Measurements from ENCODE around the gene NAPEPLD. TPM values are rescaled to one million over a fixed set of nuclear protein-coding genes. Genes with fewer than 3 reads are reported as not detected.
A peak's percentile ranks its signal among the peaks of the same experiment; 100 is the strongest.

The NAPEPLD gene
- total RNA-seq, 1 experiment from 2014 or later, result 7.5 TPM

GRCh38 chr7:103077318-103077717 is 71.6 kb downstream of the NAPEPLD start (continued):
- TF ChIP-seq E2F1 (CRISPR knock-in tag; IDR thresholded peaks at IDR 0.05) (no peak), ZBTB21 (CRISPR knock-in tag; IDR thresholded peaks at IDR 0.05; ENCODE audit: borderline replicate concordance) (no peak)

- peaks cover 23% of the 10 kb centered on the region for H3K4me1 Mint-ChIP-seq
- H3K27me3 Mint-ChIP-seq (ENCODE audit: low read depth), result no peaks in the 10 kb centered on the region
- TF ChIP-seq HMGA2 (CRISPR knock-in tag; IDR thresholded peaks at IDR 0.05), result no peak
- TF ChIP-seq, protein P1, sequence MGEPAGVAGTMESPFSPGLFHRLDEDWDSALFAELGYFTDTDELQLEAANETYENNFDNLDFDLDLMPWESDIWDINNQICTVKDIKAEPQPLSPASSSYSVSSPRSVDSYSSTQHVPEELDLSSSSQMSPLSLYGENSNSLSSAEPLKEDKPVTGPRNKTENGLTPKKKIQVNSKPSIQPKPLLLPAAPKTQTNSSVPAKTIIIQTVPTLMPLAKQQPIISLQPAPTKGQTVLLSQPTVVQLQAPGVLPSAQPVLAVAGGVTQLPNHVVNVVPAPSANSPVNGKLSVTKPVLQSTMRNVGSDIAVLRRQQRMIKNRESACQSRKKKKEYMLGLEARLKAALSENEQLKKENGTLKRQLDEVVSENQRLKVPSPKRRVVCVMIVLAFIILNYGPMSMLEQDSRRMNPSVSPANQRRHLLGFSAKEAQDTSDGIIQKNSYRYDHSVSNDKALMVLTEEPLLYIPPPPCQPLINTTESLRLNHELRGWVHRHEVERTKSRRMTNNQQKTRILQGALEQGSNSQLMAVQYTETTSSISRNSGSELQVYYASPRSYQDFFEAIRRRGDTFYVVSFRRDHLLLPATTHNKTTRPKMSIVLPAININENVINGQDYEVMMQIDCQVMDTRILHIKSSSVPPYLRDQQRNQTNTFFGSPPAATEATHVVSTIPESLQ (CRISPR knock-in tag; IDR thresholded peaks at IDR 0.05), result no peak
- TF ChIP-seq NFE2L1 (CRISPR knock-in tag; IDR thresholded peaks at IDR 0.05), result no peak
- TF ChIP-seq ZBTB21 (CRISPR knock-in tag; IDR thresholded peaks at IDR 0.05; ENCODE audit: borderline replicate concordance), result no peak
- no peak for TF ChIP-seq EMX1 (CRISPR knock-in tag; IDR thresholded peaks at IDR 0.05)
- TF ChIP-seq KAT7 (CRISPR knock-in tag; IDR thresholded peaks at IDR 0.05; ENCODE audit: borderline replicate concordance), result no peak
- no peak for TF ChIP-seq NR3C1 (CRISPR knock-in tag; conservative IDR thresholded peaks at IDR 0.05; ENCODE audit: low read depth)
- TF ChIP-seq, protein P2, sequence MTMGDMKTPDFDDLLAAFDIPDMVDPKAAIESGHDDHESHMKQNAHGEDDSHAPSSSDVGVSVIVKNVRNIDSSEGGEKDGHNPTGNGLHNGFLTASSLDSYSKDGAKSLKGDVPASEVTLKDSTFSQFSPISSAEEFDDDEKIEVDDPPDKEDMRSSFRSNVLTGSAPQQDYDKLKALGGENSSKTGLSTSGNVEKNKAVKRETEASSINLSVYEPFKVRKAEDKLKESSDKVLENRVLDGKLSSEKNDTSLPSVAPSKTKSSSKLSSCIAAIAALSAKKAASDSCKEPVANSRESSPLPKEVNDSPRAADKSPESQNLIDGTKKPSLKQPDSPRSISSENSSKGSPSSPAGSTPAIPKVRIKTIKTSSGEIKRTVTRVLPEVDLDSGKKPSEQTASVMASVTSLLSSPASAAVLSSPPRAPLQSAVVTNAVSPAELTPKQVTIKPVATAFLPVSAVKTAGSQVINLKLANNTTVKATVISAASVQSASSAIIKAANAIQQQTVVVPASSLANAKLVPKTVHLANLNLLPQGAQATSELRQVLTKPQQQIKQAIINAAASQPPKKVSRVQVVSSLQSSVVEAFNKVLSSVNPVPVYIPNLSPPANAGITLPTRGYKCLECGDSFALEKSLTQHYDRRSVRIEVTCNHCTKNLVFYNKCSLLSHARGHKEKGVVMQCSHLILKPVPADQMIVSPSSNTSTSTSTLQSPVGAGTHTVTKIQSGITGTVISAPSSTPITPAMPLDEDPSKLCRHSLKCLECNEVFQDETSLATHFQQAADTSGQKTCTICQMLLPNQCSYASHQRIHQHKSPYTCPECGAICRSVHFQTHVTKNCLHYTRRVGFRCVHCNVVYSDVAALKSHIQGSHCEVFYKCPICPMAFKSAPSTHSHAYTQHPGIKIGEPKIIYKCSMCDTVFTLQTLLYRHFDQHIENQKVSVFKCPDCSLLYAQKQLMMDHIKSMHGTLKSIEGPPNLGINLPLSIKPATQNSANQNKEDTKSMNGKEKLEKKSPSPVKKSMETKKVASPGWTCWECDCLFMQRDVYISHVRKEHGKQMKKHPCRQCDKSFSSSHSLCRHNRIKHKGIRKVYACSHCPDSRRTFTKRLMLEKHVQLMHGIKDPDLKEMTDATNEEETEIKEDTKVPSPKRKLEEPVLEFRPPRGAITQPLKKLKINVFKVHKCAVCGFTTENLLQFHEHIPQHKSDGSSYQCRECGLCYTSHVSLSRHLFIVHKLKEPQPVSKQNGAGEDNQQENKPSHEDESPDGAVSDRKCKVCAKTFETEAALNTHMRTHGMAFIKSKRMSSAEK (CRISPR knock-in tag; IDR thresholded peaks at IDR 0.05; ENCODE audit: borderline replicate concordance), result no peak
- TF ChIP-seq E2F5 (CRISPR knock-in tag; IDR thresholded peaks at IDR 0.05), result no peak
- no peak for TF ChIP-seq ARID4B (CRISPR knock-in tag; IDR thresholded peaks at IDR 0.05; ENCODE audit: borderline replicate concordance)
- POLR2A ChIA-PET, result interaction anchor here (1.5 kb wide), 1 partner anchor 65 kb away, joined by 3 read pairs; no protein-coding TSS in a partner anchor
- peak overlapping the region; percentile 98 for H3K4me3 Mint-ChIP-seq
- no peak for DNase-seq (ENCODE audit: low spot score)
- H3K36me3 Mint-ChIP-seq, result peaks cover 3% of the 10 kb centered on the region
- no peak overlapping the region for H3K27ac Mint-ChIP-seq
- H3K9me3 Mint-ChIP-seq, result no peaks in the 10 kb centered on the region
- CTCF ChIA-PET, result no interaction called here
- ATAC-seq, result no peak
Observed at GRCh38 chr7:103076764-103077163, 72.1 kb downstream of the NAPEPLD start.
